ENCODE results near the gene SIK3. TPM values are rescaled to one million over a fixed set of nuclear protein-coding genes. Genes with fewer than 3 reads are reported as not detected.

Gene SIK3
- total and polyA plus RNA-seq, 12 donors = 11.7 to 176 (median 25.2) TPM

GRCh38 chr11:116857316-116857715, 240.9 kb downstream of the SIK3 start:
- peaks cover 0 to 51% of the 10 kb centered on the region in 2 donors for H3K36me3 ChIP-seq (replicated peaks in 1 of 2)

DNA sequence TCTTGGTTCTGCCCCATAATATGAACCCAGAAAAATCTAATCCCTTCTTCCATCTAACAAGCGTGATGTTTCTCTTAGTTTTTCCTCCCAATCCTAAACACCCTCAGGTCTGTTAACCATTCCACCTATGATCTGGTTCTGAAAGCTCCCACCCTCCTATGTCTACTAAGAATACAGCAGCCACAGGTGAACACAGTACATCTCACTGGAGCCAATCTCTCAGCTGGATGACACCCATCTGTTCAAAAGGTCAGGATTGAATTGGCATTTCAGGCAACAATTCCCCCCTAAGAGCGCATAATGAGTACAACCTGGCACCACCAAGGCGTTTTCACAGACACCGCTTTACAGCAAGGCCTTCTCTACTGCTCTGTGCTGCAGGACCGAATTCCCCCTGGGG, 241.8 kb downstream of the SIK3 start:
- TF ChIP-seq, protein P1, sequence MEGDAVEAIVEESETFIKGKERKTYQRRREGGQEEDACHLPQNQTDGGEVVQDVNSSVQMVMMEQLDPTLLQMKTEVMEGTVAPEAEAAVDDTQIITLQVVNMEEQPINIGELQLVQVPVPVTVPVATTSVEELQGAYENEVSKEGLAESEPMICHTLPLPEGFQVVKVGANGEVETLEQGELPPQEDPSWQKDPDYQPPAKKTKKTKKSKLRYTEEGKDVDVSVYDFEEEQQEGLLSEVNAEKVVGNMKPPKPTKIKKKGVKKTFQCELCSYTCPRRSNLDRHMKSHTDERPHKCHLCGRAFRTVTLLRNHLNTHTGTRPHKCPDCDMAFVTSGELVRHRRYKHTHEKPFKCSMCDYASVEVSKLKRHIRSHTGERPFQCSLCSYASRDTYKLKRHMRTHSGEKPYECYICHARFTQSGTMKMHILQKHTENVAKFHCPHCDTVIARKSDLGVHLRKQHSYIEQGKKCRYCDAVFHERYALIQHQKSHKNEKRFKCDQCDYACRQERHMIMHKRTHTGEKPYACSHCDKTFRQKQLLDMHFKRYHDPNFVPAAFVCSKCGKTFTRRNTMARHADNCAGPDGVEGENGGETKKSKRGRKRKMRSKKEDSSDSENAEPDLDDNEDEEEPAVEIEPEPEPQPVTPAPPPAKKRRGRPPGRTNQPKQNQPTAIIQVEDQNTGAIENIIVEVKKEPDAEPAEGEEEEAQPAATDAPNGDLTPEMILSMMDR (IDR thresholded peaks at IDR 0.05) = no peak
- no peak for TF ChIP-seq POLR2A (IDR thresholded peaks at IDR 0.05)
- Histone ChIP-seq H3K36me3 (replicated peaks in 1 of 2) (peaks cover 0 to 42% of the 10 kb centered on the region in 2 donors), H3K27me3 (no peaks in the 10 kb centered on the region), H3K4me3 (no peak overlapping the region), H3K27ac (no peak overlapping the region), H3K9me3 (replicated peaks in 1 of 3) (no peaks in the 10 kb centered on the region), H3K4me1 (replicated peaks in 1 of 2) (peaks cover 0 to 25% of the 10 kb centered on the region in 2 donors)
- intact Hi-C loops (cut with DNase I) = no loop called here
- DNase-seq = no peak
- 70 to 90% (median 78%) methylated on average over 5 of the region's 5 CpGs for WGBS, 4 donors

More at GRCh38 chr11:116857316-116857715, 240.9 kb downstream of the SIK3 start:
- no peak for DNase-seq
- intact Hi-C loops (cut with DNase I) = no loop called here
- TF ChIP-seq POLR2A (IDR thresholded peaks at IDR 0.05) = no peak
- TF ChIP-seq, protein P1 (IDR thresholded peaks at IDR 0.05) = no peak
- H3K4me1 ChIP-seq (replicated peaks in 1 of 2) = peaks cover 0 to 16% of the 10 kb centered on the region in 2 donors
- H3K27ac ChIP-seq = no peak overlapping the region
- no peaks in the 10 kb centered on the region for H3K27me3 ChIP-seq
- WGBS, 4 donors = 84 to 94% (median 92%) methylated on average over 2 of the region's 2 CpGs
- no peaks in the 10 kb centered on the region for H3K9me3 ChIP-seq (replicated peaks in 1 of 3)
- H3K4me3 ChIP-seq = no peak overlapping the region

DNA sequence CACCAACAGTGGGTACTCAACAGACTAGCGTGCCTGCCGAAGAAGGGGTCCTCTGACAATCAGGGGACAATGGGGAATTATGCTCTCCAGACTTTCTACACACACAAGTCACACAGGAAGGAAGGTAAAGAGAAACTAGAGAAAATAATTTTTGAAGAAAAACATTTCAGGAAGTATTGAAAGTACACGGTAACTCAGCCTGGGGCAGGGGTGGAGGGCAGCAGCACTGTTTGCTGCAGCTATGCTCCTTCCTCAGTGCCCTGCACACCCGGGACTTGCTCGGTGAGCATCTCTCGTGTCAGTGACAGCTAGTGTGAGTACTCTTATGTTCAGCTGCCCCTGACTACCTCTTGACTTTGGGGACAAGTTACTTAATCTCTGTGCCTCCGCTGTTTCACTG, 242.8 kb downstream of the SIK3 start:
- Histone ChIP-seq H3K27me3 (no peaks in the 10 kb centered on the region), H3K27ac (no peak overlapping the region), H3K9me3 (replicated peaks in 1 of 3) (no peaks in the 10 kb centered on the region), H3K36me3 (replicated peaks in 1 of 2) (peaks cover 0 to 32% of the 10 kb centered on the region in 2 donors), H3K4me3 (no peak overlapping the region), H3K4me1 (replicated peaks in 1 of 2) (peaks cover 0 to 26% of the 10 kb centered on the region in 2 donors)
- 88 to 94% (median 93%) methylated on average over 7 of the region's 7 CpGs for WGBS, 4 donors
- intact Hi-C loops (cut with DNase I) = no loop called here
- no peak for DNase-seq
- no peak for TF ChIP-seq POLR2A (IDR thresholded peaks at IDR 0.05)
- TF ChIP-seq, protein P1 (IDR thresholded peaks at IDR 0.05) = no peak

GRCh38 chr11:116853461-116854073, 244.7 kb downstream of the SIK3 start:
- Histone ChIP-seq H3K36me3 (replicated peaks in 1 of 2) (peaks cover 0 to 23% of the 10 kb centered on the region in 2 donors), H3K4me3 (no peak overlapping the region), H3K4me1 (replicated peaks in 1 of 2) (peaks cover 0 to 26% of the 10 kb centered on the region in 2 donors), H3K9me3 (replicated peaks in 1 of 3) (no peaks in the 10 kb centered on the region), H3K27me3 (no peaks in the 10 kb centered on the region), H3K27ac (peak overlapping the region in 1 of 5 donors; percentile 39)
- peak in 1 of 7 donors; percentile 19 for DNase-seq
- intact Hi-C loops (cut with DNase I) = no loop called here
- TF ChIP-seq, protein P1 (IDR thresholded peaks at IDR 0.05) = no peak
- TF ChIP-seq POLR2A (IDR thresholded peaks at IDR 0.05) = no peak
- WGBS, 4 donors = 64 to 89% (median 75%) methylated on average over 6 of the region's 6 CpGs

All from adrenal gland (tissue), 12 donors.